Activated naive CD8-positive, alpha-beta T cell treated with anti-CD3 and anti-CD28 coated beads, Interleukin-2, amount 10 ng/mL, durations not matched to agents 7 days and 5 days (primary cell): ENCODE results near the gene ESAM. TPM values are rescaled to one million over a fixed set of nuclear protein-coding genes. Genes with fewer than 3 reads are reported as not detected.
"Not testable (repeated sequence)": the region's sequence is repeated elsewhere in the genome, so short reads cannot be mapped to it uniquely, and the experiment has no call there.

Experiments
- ATAC-seq: fragments of 150-1000 bp; cut with Tn5 transposase; one replicate; pipeline ENCODE4 v1.10.0; 2021; ENCODE audit warnings: low read depth, moderate library complexity
- POLR2A ChIA-PET: fragments of 350-600 bp; sonication (Branson Sonifier 250); formaldehyde crosslinking; loops from one replicate; lab custom pipeline; 2021; ENCODE audit warnings: antibody characterized with exemption; lab: Charles Lee
- DNase-seq: peaks from one replicate; pipeline ENCODE4 v3.0.0; 2021
- H3K27ac Mint-ChIP-seq: one replicate; pipeline ENCODE4 v1.8.0; 2022; ENCODE audit warnings: mild to moderate bottlenecking, mixed read lengths
- H3K27me3 Mint-ChIP-seq: one replicate; pipeline ENCODE4 v1.8.0; 2022; ENCODE audit warnings: mild to moderate bottlenecking, moderate library complexity, mixed read lengths
- H3K36me3 Mint-ChIP-seq: one replicate; pipeline ENCODE4 v1.8.0; 2021; ENCODE audit warnings: mild to moderate bottlenecking, mixed read lengths
- H3K4me1 Mint-ChIP-seq: one replicate; pipeline ENCODE4 v1.8.0; 2021; ENCODE audit warnings: mixed read lengths
- H3K4me3 Mint-ChIP-seq: one replicate; pipeline ENCODE4 v1.8.0; 2022; ENCODE audit warnings: mild to moderate bottlenecking, moderate library complexity, mixed read lengths
- H3K9me3 Mint-ChIP-seq: one replicate; pipeline ENCODE4 v1.8.0; 2021; ENCODE audit warnings: mixed read lengths
- total RNA-seq, 2 experiments: library from RNA; stranded (reverse); gene quantifications; one replicate each; pipeline ENCODE4 v1.2.3, GENCODE V29; 2021

ESAM gene
- total RNA-seq, 2 experiments from 2014 or later, result 0.91 to 0.97 TPM

GRCh38 chr11:124793466-124794278 is 31.6 kb upstream of the ESAM start:
- no peak overlapping the region for H3K27ac Mint-ChIP-seq
- no peak overlapping the region for H3K4me3 Mint-ChIP-seq
- H3K9me3 Mint-ChIP-seq, result no peaks in the 10 kb centered on the region
- peaks cover 5% of the 10 kb centered on the region for H3K36me3 Mint-ChIP-seq
- DNase-seq, result no peak
- POLR2A ChIA-PET, result no interaction called here
- peaks cover 31% of the 10 kb centered on the region for H3K4me1 Mint-ChIP-seq
- no peaks in the 10 kb centered on the region for H3K27me3 Mint-ChIP-seq
- ATAC-seq, result peak; percentile 58

- ATAC-seq, result no peak
- Mint-ChIP-seq H3K27me3 (no peaks in the 10 kb centered on the region), H3K27ac (no peak overlapping the region), H3K9me3 (no peaks in the 10 kb centered on the region), H3K4me1 (peaks cover 24% of the 10 kb centered on the region), H3K36me3 (no peaks in the 10 kb centered on the region), H3K4me3 (no peak overlapping the region)
- POLR2A ChIA-PET, result no interaction called here
- DNase-seq, result no peak
Observed at GRCh38 chr11:124791626-124792341, 29.7 kb upstream of the ESAM start.

GRCh38 chr11:124788521-124788920 is 26.4 kb upstream of the ESAM start:
- POLR2A ChIA-PET, result no interaction called here
- no peaks in the 10 kb centered on the region for H3K36me3 Mint-ChIP-seq

GRCh38 chr11:124784051-124784450 is 22.0 kb upstream of the ESAM start:
- DNase-seq (no peak), ATAC-seq (no peak)
- Mint-ChIP-seq H3K9me3 (no peaks in the 10 kb centered on the region), H3K4me3 (no peak overlapping the region), H3K4me1 (no peaks in the 10 kb centered on the region), H3K27me3 (no peaks in the 10 kb centered on the region), H3K36me3 (no peaks in the 10 kb centered on the region), H3K27ac (no peak overlapping the region)
- POLR2A ChIA-PET, result no interaction called here

More at GRCh38 chr11:124788521-124788920, 26.4 kb upstream of the ESAM start:
- H3K4me1 Mint-ChIP-seq, result peaks cover 20% of the 10 kb centered on the region
- no peak overlapping the region for H3K27ac Mint-ChIP-seq
- H3K27me3 Mint-ChIP-seq, result no peaks in the 10 kb centered on the region
- H3K9me3 Mint-ChIP-seq, result no peaks in the 10 kb centered on the region
- no peak overlapping the region for H3K4me3 Mint-ChIP-seq
- ATAC-seq (no peak), DNase-seq (no peak)

GRCh38 chr11:124783002-124783401 is 20.9 kb upstream of the ESAM start:
- no peak overlapping the region for H3K27ac Mint-ChIP-seq
- no peaks in the 10 kb centered on the region for H3K27me3 Mint-ChIP-seq
- no peak overlapping the region for H3K4me3 Mint-ChIP-seq
- DNase-seq, result no peak
- ATAC-seq, result no peak
- peaks cover 2% of the 10 kb centered on the region for H3K4me1 Mint-ChIP-seq
- POLR2A ChIA-PET, result interaction anchor here (0.6 kb wide), 1 partner anchor 52 kb away, joined by 3 read pairs; no protein-coding TSS in a partner anchor
- no peaks in the 10 kb centered on the region for H3K9me3 Mint-ChIP-seq
- H3K36me3 Mint-ChIP-seq, result peaks cover 6% of the 10 kb centered on the region

GRCh38 chr11:124779568-124779967 is 17.5 kb upstream of the ESAM start:
- no peak overlapping the region for H3K4me3 Mint-ChIP-seq
- POLR2A ChIA-PET, result no interaction called here
- H3K36me3 Mint-ChIP-seq, result peaks cover 14% of the 10 kb centered on the region
- DNase-seq, result no peak
- peaks cover 13% of the 10 kb centered on the region for H3K4me1 Mint-ChIP-seq
- no peak overlapping the region for H3K27ac Mint-ChIP-seq
- no peaks in the 10 kb centered on the region for H3K27me3 Mint-ChIP-seq
- ATAC-seq, result no peak
- no peaks in the 10 kb centered on the region for H3K9me3 Mint-ChIP-seq

GRCh38 chr11:124778281-124778680 is 16.2 kb upstream of the ESAM start:
- POLR2A ChIA-PET, result no interaction called here
- ATAC-seq, result no peak

GRCh38 chr11:124776865-124777645 is 15.0 kb upstream of the ESAM start:
- DNase-seq, result no peak
- Mint-ChIP-seq H3K36me3 (peaks cover 16% of the 10 kb centered on the region), H3K27me3 (no peaks in the 10 kb centered on the region), H3K4me1 (peaks cover 13% of the 10 kb centered on the region), H3K4me3 (no peak overlapping the region), H3K9me3 (no peaks in the 10 kb centered on the region), H3K27ac (peak overlapping the region; percentile 26)
- ATAC-seq, result peak; percentile 54
- POLR2A ChIA-PET, result no interaction called here

More at GRCh38 chr11:124778281-124778680, 16.2 kb upstream of the ESAM start:
- no peak for DNase-seq
- Mint-ChIP-seq H3K9me3 (no peaks in the 10 kb centered on the region), H3K4me1 (peaks cover 13% of the 10 kb centered on the region), H3K27me3 (no peaks in the 10 kb centered on the region), H3K27ac (no peak overlapping the region), H3K36me3 (peaks cover 14% of the 10 kb centered on the region), H3K4me3 (no peak overlapping the region)

- POLR2A ChIA-PET, H3K27ac Mint-ChIP-seq, ATAC-seq, DNase-seq, H3K9me3 Mint-ChIP-seq, H3K27me3 Mint-ChIP-seq, H3K36me3 Mint-ChIP-seq, H3K4me1 Mint-ChIP-seq, H3K4me3 Mint-ChIP-seq: not testable (repeated sequence)
Observed at GRCh38 chr11:124770959-124771358, 8.9 kb upstream of the ESAM start.

GRCh38 chr11:124769806-124770774 is 8.0 kb upstream of the ESAM start:
- POLR2A ChIA-PET, result interaction anchor here (0.5 kb wide), 1 partner anchor 376 kb away, joined by 3 read pairs; no protein-coding TSS in a partner anchor
- Mint-ChIP-seq H3K27me3 (no peaks in the 10 kb centered on the region), H3K27ac (no peak overlapping the region), H3K4me1 (no peaks in the 10 kb centered on the region), H3K36me3 (peaks cover 7% of the 10 kb centered on the region), H3K4me3 (no peak overlapping the region), H3K9me3 (no peaks in the 10 kb centered on the region)
- ATAC-seq (no peak), DNase-seq (no peak)

GRCh38 chr11:124768914-124769313 is 6.8 kb upstream of the ESAM start:
- Mint-ChIP-seq H3K4me3 (no peak overlapping the region), H3K27me3 (no peaks in the 10 kb centered on the region), H3K4me1 (no peaks in the 10 kb centered on the region), H3K27ac (no peak overlapping the region), H3K36me3 (peaks cover 7% of the 10 kb centered on the region), H3K9me3 (no peaks in the 10 kb centered on the region)
- no peak for ATAC-seq
- POLR2A ChIA-PET, result no interaction called here
- DNase-seq, result no peak

- H3K4me1 Mint-ChIP-seq, result peaks cover 3% of the 10 kb centered on the region
- POLR2A ChIA-PET, result interaction anchor here (0.7 kb wide), 1 partner anchor 41 kb away, joined by 3 read pairs; no protein-coding TSS in a partner anchor
- no peak for ATAC-seq
Observed at GRCh38 chr11:124766156-124766555, 4.1 kb upstream of the ESAM start.

More at GRCh38 chr11:124766156-124766555, 4.1 kb upstream of the ESAM start:
- H3K9me3 Mint-ChIP-seq, result no peaks in the 10 kb centered on the region
- H3K27me3 Mint-ChIP-seq, result peaks cover 11% of the 10 kb centered on the region
- peaks cover 2% of the 10 kb centered on the region for H3K36me3 Mint-ChIP-seq
- DNase-seq, result no peak
- no peak overlapping the region for H3K27ac Mint-ChIP-seq
- no peak overlapping the region for H3K4me3 Mint-ChIP-seq
